Thyroid gland (tissue), 4 donors: Measurements from ENCODE around the gene IQSEC2.

ENCODE experiments used
- POLR2A ChIP-seq, 2 donors: fragments of 450-650 bp; IDR thresholded peaks; one replicate each; pipeline ENCODE4 v1.6.1; 2017; ENCODE audit warnings: antibody characterized with exemption in 2 of 2, mild to moderate bottlenecking in 2 of 2, moderate library complexity in 1 of 2
- TF ChIP-seq, protein P1 (sequence below), 6 experiments: fragments of 200-600 bp in 3 of 6; fragments of 450-650 bp in 3 of 6; sonication (generic) in 3 of 6; IDR thresholded peaks; one replicate each; pipeline ENCODE4 v1.5.1; 2016 to 2019; ENCODE audit warnings: antibody characterized with exemption in 6 of 6, mild to moderate bottlenecking in 2 of 6, inconsistent platforms in 1 of 6, moderate library complexity in 1 of 6

DNA sequence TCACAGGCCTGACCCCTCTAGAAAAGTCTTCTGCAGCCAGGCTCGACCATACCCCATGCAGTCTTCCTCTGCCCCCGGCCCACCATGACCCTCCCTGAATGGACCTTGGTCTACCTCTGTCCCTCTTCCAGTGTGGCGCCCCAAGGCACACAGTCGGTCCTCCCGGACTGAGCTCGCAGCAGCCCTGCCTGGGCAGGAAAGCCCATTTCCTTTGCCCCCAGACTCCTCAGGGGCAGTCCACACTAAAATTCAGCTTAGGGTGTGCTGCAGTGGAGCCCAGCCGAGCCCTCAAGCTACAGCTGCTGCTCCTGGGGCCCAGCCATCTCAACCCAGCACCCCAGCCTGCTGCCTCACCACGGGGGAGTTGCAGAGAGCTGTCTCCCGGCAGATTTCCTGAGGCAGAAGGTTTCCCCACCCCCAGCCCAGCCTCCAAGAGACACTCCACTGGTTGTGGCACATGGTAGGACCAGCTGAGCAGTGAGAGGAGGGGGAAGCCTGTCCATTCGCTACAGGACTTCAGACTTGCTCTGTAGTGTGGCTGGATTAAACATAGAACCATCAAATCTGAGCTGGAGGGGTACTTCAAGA, 37.5 kb upstream of the IQSEC2 start:
- TF ChIP-seq, protein P1, sequence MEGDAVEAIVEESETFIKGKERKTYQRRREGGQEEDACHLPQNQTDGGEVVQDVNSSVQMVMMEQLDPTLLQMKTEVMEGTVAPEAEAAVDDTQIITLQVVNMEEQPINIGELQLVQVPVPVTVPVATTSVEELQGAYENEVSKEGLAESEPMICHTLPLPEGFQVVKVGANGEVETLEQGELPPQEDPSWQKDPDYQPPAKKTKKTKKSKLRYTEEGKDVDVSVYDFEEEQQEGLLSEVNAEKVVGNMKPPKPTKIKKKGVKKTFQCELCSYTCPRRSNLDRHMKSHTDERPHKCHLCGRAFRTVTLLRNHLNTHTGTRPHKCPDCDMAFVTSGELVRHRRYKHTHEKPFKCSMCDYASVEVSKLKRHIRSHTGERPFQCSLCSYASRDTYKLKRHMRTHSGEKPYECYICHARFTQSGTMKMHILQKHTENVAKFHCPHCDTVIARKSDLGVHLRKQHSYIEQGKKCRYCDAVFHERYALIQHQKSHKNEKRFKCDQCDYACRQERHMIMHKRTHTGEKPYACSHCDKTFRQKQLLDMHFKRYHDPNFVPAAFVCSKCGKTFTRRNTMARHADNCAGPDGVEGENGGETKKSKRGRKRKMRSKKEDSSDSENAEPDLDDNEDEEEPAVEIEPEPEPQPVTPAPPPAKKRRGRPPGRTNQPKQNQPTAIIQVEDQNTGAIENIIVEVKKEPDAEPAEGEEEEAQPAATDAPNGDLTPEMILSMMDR (IDR thresholded peaks at IDR 0.05) = no peak
- no peak for TF ChIP-seq POLR2A (IDR thresholded peaks at IDR 0.05)
